RCC 7860 (cell line): ENCODE measurements around the gene TRIP10.
"Not testable (repeated sequence)": the region's sequence is repeated elsewhere in the genome, so short reads cannot be mapped to it uniquely, and the experiment has no call there.

ENCODE experiments used
- DNase-seq: peaks from one replicate; pipeline ENCODE4 v3.0.0-alpha.2; 2015; ENCODE audit warnings: low spot score
- FAIRE-seq: peaks from 2 replicates; lab custom pipeline; 2012; peaks lifted over from hg19 to GRCh38; lab: Jason Lieb, UNC

The TRIP10 gene

DNA sequence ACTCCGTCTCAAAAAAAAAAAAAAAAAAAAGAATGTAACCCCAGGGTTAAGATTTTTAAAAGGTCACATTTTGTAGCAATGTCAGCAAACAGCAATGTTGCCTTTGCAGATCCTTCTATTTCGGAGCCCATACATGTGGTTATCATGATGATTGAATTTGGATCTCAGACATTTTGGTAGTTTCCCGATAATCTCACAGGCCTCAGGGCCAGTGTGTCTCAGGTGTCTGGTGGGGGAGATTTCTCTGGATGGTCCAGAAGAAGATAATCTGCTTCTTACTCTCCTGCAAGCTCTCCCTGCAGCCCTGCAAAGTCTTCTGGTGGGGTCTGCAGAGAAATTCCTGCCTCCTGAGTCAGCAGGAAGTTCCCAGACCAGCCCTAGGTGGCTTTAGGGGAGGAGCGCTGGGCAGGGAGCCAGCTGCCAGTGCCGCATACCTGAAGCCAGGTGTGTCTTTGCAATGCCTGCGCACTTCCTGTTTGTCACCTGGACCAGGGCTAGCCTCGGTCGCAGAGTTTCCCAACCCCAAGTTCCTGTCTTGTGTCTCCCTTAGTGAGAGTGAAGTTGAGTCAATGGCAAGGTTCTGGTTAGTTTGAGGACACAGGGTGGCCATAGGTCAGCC is 26.4 kb downstream of the TRIP10 start:
- no peak for FAIRE-seq

DNA sequence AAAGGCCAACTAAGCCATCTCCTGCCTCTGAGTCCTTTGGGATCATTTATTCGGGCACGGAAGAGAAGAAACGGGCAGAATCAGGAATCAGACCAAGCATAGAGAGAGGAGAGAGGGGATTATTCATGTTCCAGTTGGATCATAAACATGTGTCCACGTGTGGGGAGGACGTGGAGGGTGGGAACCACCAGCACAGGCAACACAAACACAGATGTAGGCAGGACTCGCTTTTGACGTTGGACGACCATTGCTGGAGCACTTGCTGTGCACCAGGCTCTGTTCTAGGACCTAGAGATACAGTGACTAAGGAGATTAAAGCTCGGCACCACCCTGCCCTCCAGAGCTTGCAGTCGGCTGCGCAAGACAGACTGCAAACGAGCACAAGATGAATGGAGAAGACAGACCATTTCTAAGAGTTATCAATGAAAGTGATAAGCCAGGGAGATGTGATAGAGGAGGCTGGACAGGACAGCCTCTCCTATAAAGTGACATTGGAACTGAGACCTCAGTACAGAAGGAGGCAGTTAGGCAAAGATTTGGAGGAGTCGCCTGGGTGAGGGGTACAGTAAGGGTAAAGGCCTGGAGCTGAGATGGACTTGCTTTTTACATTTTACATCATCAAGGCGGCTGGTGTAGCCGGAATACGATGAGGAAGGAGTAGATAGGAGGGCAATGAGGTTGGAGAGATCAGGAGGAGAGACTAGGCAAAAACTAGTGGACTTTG is 27.0 kb downstream of the TRIP10 start:
- DNase-seq (no peak), FAIRE-seq (no peak)

More for the DNA sequence above, 26.4 kb downstream of the TRIP10 start:
- DNase-seq, result peak; percentile 53

DNA sequence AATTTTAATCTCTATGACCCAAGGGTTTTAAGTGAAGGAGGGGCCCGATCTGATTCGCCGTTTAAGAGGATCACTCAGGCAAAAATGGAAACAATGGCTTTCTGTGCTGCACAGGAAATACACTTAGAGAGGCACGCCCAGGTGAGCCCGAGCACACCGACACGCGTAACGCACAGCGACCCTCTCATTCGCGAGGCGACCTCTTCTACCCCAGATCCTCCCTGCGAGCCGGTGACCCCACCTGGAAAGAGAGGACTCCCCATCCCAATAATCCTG is 27.5 kb downstream of the TRIP10 start:
- FAIRE-seq (no peak), DNase-seq (no peak)

DNA sequence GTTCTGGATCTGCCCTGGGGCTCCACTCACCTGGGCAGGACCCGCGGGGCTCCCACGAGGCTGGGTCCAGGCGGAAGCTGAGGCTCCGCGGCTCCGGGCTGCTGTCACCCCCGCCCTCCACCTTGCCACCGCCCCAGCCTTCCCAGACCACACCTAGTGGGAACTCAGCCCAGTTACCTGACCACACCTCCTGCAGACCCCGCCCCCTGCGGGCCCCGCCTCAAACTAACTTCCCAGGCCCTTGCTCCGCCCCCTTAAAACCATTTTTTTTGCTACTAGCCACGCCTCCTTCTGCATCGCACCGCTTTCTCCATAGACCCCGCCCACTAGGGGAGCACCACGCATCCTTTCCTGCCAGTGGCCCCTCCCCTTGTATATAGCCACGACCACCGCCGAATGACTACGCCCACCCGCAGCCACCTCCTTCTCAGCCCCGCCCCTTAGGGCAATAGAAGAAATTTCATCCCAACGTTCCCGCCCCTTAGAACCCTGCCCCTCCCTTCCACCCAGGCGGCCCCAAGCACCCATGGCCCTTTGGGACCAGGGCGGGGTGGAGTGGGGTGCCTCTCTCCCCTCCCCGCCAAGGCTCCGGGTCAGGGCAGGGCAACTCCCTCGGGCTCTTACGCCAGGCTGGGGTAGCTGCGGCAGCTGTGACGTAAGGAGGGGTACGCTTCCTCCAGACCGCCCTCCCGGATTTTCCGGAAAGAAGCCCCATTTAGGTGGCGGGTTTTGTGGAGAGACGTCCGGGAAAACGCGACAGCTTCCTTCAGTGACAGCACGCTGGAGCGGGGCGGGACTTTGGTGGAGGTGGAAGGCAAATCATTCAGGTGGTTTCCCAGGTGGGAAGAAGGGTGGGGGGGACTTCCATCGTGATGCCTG is 28.1 kb downstream of the TRIP10 start, which contains the start of gene SH2D3A:
Gene SH2D3A, minus strand, starts transcription at position 79 of the 879 bp plus-strand sequence. CDS start 3,687 bp downstream, outside the sequence.
- FAIRE-seq (no peak), DNase-seq (peak; percentile 38)

DNA sequence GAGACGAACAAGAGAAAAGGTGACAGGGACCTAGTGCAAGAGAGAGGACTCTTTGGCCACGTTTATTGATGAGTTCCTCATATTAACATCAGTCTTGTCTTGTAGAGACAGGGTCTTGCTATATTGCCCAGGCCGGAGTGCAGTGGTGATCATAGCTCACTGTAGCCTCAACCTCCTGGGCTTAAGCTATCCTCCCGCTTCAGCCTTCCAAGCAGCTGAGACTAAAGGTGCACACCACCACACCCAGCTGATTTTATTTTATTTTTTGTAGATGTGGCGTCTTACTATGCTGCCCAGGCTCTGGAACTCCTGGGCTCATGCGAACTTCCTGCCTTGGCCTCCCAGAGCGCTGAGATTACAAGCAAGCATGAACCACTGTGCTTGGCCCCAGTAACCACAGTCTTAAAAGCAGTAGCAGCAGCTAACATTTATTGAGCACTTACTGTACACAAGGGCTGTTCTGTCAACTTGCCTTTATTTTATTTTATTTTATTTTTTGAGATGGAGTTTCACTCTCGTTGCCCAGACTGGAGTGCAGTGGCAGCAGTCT is 28.8 kb downstream of the TRIP10 start:
- DNase-seq (no peak), FAIRE-seq (no peak)

DNA sequence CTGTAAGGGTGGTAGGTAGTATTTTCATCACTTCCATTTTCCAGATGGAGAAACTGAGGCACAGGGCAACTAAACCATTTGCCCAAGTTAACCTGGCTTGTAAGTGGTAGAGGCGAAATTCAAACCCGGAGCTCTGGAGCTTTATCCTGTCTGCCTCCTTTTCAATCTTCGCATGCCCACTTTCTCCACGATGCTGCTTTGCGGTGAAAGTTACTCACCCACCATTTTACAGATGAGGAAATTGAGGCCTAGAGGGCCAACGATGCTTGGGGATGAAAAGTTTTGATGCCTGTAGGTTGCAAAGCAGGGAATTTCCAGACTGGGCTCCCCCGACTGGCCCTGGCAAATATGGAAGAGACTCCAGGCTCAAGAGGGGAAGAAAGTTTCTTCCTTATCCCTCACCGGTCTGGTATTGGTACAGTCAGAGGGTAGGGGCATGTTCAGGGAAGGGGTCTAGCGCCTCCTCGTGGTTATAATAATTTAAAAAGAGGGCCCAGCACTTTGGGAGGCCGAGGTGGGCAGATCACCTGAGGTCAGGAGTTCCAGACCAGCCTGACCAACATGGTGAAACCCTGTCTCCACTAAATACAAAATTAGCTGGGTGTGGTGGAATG is 29.6 kb downstream of the TRIP10 start:
- DNase-seq (peak; percentile 33), FAIRE-seq (no peak)

DNA sequence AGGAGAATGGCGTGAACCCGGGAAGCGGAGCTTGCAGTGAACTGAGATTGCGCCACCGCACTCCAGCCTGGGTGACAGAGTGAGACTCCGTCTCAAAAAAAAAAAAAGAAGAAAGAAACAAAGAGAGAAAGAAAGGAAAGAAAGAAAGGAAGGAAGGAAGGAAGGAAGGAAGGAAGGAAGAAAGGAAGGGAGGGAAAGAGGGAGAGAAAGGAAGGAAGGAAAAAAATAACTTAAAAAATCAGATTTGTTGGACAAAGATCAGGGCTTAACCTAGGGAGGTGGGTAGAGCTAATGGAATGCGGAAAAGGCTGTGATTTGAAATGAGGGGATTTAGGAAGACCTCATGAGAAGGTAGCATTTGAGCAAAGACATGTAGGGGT is 32.2 kb downstream of the TRIP10 start:
- not testable (repeated sequence) for FAIRE-seq

DNA sequence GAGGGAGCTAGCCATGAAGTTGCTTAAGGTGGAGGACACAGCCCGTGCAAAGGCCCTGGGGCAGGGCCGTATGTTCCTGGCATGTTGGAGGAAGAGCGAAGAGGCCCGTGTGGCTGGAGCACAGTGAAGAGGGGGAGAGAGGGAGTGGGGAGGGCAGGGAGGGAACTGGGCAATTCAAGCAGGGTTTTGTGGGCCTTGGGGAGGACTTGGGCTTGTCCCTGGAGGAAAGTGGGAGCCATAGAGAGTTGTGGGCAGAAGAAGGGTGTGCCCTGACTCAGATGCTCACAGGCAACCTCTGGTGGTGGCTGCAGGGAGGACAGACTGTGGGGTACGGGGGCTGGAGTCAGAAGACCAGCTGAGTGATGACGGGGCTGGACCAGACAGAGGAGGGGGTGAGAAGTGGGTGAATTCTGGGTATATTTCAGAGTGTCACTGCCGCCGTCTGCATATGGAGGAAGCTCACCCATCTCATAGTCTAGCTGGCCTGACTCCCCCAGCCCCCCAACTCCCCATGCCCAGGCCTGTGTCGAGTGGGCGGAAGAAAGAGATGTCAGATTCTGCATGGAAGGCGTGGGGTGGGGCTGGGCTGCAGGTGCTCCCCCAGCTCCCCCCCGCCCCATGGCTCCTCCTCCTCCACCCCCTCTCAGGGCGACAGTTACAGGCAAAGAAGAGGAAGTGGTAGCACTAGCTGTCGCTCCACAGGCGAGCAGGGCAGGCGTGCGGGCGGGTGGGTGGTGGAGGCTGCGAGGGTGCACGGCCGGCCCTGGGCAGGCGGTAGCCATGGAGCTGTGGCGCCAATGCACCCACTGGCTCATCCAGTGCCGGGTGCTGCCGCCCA is 32.8 kb downstream of the TRIP10 start, which contains the start of gene VAV1:
Gene VAV1, plus strand, starts transcription at position 681 of the 838 bp plus-strand sequence. Its CDS starts 100 bp downstream, at position 781.
- DNase-seq, result no peak
- no peak for FAIRE-seq

More for the DNA sequence above, 32.2 kb downstream of the TRIP10 start:
- not testable (repeated sequence) for DNase-seq

DNA sequence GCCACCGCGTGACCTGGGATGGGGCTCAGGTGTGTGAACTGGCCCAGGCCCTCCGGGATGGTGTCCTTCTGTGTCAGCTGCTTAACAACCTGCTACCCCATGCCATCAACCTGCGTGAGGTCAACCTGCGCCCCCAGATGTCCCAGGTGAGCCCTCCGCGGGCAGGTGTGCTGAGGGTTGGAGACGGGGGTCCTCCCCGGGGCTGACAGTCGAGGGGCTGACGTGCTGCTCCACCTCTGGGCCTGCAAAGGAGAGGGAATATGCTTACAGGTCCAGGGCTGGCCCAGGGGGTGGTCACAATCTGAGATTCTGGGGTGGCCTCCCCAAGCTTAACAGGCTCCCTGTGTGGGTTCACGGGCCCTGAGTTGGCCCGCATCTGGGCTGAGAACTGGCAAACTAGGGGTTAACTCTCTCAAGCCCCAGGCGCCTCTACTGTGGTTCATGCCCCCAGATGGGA is 33.4 kb downstream of the TRIP10 start:
- DNase-seq, result no peak
- no peak for FAIRE-seq

DNA sequence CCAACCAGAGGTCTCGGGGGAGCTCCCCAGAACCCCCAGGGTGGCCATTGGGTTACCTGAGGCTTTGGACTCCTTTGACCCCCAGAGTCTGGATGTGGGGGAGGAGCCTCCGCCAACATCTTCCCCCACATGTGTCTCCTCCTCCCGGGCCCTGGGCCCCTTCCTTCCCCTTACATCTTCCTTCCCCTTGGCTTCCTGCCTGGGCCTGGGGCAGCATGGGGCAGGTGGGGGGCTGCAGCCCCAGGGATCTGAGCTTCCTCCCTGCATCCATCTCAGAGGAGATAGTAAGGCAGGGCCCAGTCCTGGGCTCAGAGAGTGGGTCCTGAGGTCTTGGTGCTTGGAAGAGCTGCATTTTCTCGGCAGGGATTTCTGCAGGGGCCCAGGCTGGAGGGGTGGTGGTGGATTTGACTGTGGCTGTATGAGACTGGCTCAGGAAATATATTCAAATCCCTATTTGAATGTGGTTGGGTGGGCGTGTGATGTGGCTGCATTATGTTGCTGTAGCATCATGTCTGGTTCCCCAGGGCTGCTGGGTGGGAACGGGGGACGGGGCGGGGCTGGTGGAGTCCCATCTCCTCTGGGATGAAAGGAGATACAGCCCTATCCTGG is 33.9 kb downstream of the TRIP10 start:
- DNase-seq, result no peak
- no peak for FAIRE-seq

DNA sequence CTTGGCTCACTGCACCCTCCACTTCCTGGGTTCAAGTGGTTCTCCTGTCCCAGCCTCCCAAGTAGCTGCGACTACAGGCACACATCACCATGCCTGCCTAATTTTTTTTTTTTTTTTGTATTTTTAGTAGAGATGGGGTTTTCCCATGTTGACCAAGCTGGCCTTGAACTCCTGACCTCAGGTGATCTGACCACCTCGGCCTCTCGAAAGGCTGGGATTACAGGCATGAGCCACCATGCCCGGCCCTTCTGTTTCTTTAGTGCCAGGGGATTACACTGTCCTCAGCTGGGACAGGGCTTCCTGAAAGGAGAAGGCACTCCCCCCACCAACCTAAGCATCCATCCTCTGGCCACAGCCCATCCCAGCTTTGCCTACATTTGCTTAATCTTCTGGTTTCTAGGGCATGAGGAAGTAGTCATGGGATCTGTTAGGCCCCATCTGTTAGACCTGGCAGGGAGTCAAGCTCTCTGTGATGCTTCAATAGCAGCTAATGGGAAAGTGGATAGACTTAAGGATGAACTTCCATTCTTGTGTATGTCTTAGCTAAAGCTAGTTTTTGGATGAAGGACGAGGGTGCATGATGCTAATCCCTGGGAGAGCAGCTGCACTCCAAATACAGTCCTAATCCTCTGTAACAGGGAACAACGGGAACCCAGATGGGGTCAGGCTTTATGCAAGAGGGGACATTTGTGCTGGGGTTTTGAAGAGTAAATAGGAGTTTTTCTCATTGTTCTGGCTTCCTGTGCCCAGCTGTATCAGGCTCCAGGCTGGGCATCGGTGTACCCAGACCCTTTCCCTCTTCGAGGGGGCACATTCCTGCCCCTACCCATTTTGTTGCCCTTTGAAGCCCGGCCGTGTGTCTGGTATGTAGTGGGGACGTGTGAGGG is 35.6 kb downstream of the TRIP10 start:
- FAIRE-seq (no peak), DNase-seq (no peak)

DNA sequence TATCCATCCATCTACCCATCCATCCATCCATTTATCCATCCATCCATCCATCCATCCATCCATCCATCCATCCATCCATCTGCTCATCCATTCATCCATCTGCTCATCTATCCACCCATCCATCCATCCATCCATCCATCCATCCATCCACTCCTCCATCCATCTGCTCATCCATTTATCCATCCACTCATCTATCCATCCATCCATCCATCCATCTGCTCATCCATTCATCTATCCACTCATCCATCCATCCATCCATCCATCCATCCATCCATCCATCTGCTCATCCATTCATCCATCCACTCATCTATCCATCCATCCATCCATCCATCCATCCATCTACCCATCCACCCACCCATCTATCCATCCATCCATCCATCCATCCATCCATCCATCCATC is 36.6 kb downstream of the TRIP10 start:
- not testable (repeated sequence) for DNase-seq, FAIRE-seq

DNA sequence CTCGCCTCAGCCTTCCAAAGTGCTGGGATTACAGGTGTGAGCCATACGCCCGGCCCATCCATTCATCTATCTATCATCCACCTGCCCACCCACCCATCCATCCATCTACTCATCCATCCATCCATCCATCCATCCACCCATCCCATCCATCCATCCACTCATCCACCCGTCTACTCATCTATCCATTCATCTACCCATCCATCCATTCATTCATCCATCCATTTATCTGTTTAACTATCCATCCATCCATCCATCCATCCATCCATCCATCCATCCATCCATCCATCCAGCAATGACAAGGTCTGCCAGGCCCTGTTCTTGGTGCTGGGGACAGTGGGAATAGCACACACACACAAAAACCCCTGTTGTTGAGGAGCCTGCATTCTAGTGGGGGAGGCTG is 37.5 kb downstream of the TRIP10 start:
- FAIRE-seq, result no peak
- no peak for DNase-seq

DNA sequence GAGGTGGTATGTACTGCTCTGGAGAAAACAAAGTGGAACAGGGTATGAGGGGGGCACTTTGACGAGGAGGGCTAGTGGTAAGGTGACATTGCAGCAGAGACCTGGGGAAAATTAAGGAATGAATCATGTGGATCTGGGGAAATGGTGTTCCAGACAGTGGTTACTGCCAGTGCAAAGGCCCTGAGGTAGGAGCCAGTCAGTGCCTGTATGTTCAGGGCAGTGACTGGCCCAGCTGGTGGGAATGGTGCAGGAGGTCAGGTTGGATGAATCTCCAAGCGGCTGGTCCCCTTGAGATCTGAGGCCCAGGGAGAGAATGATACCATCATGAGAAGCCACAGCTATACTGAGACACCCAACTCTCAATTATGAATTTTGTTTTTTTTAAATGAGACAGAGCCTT is 38.0 kb downstream of the TRIP10 start:
- DNase-seq (no peak), FAIRE-seq (no peak)

DNA sequence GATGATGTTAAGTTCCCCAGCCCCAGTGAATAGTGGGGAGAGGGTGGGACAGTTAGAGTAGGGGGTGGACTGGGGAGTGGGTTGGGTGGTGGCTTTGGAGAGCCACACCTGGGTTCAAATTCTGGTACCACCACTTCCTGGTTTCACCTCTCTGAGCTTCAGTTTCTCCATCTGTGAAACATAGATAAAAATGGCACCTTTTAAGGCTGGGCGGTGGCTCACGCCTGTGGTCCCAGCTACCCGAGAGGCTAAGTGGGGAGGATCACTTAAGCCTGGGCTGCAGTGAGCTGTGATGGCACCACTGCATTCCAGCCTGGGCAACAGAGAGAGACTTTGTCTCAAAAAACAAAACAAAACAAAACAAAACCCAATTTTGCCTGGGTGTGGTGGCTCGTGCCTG is 38.9 kb downstream of the TRIP10 start:
- FAIRE-seq, result no peak
- DNase-seq, result no peak

DNA sequence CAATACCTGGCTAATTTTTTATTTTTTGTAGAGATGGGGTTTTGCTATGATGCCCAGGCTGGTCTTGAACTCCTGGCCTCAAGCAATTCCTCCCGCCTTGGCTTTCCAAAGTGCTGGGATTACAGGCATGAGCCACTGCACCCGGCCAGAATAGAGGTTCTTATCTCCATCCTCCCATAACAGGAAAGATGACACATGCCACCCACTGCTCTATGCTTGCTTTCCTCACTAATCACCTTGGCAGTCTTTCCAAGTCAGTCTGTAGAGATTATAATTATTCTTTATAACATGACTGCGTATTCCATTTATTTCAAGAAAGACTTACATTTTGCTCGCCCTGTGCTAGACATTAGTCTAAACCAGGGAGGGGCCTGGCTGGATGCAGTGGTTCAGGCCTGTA is 39.7 kb downstream of the TRIP10 start:
- FAIRE-seq, result no peak

DNA sequence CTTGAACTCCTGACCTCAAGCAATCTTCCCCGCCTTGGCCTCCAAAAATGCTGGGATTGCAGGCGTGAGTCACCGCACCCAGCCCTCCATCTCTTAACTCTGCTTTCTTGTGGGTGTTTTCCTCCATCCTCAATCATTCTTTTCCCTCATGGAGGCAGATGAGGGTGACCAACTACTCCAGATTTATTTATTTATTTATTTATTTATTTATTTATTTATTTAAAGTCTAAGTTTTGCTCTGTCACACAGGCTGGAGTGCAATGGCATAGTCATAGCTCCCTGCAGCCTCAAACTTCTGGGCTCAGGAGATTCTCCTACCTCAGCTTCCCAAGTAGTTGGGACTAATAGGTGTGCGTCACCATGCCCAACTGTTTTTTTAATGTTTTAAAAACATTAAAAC is 47.9 kb downstream of the TRIP10 start:
- FAIRE-seq (no peak), DNase-seq (no peak)

More for the DNA sequence above, 39.7 kb downstream of the TRIP10 start:
- no peak for DNase-seq

DNA sequence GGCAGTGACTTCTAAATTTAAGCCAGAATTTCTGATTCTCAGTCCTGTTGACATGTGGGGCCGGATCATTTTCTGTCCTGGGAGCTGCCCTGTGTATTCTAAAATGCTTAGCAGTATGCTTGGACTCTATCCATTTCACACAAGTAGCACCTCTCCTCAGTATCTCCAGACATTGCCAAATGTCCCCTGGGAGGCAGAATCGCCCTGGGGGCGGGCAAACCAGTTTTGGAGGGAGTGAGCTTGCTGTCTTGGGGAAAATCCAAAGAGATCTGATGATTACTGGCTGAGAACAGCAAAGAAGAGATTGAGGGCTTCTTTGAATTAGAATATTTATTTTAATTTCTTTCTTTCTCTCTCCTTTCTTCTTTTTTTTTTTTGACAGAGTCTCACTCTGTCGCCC is 49.4 kb downstream of the TRIP10 start:
- FAIRE-seq, result no peak
- DNase-seq, result no peak
